Transverse colon (tissue), 4 donors: ENCODE measurements around the gene SCRN3.
"Not testable (repeated sequence)": the region's sequence is repeated elsewhere in the genome, so short reads cannot be mapped to it uniquely, and the experiment has no call there.

Source experiments
- CTCF ChIP-seq, 5 experiments: fragments of 200-600 bp in 3 of 5; fragments of 450-650 bp in 2 of 5; sonication (generic) in 3 of 5; IDR thresholded peaks; 1 replicate in 2 of 5; 2 replicates in 3 of 5; pipeline ENCODE4 v1.5.1; 2016 to 2017; ENCODE audit warnings: antibody characterized with exemption in 5 of 5, inconsistent platforms in 3 of 5, mild to moderate bottlenecking in 2 of 5, moderate library complexity in 1 of 5
- POLR2A ChIP-seq: fragments of 450-650 bp; IDR thresholded peaks from one replicate; pipeline ENCODE4 v1.6.1; 2016; ENCODE audit warnings: antibody characterized with exemption, mild to moderate bottlenecking, moderate library complexity
- POLR2AphosphoS5 ChIP-seq, 3 donors: sonication (generic); formaldehyde crosslinking; IDR thresholded peaks; one replicate each; pipeline ENCODE4 v1.6.1; 2016; ENCODE audit warnings: antibody characterized with exemption in 3 of 3

- TF ChIP-seq POLR2A; CTCF (IDR thresholded peaks at IDR 0.05); POLR2AphosphoS5 (IDR thresholded peaks at IDR 0.05): not testable (repeated sequence)
Measured at GRCh38 chr2:174388706-174389105, 6.8 kb upstream of the SCRN3 start.
